Transverse colon (tissue), 4 donors: ENCODE data around the gene LMTK3.

Experiments used
- EP300 ChIP-seq: sonication (generic); formaldehyde crosslinking; IDR thresholded peaks from one replicate; pipeline ENCODE4 v1.6.1; 2017; ENCODE audit warnings: antibody characterized with exemption, low read depth
- POLR2A ChIP-seq: fragments of 450-650 bp; IDR thresholded peaks from one replicate; pipeline ENCODE4 v1.6.1; 2016; ENCODE audit warnings: antibody characterized with exemption, mild to moderate bottlenecking, moderate library complexity
- POLR2AphosphoS5 ChIP-seq, 3 donors: sonication (generic); formaldehyde crosslinking; IDR thresholded peaks; one replicate each; pipeline ENCODE4 v1.6.1; 2016; ENCODE audit warnings: antibody characterized with exemption in 3 of 3
- TF ChIP-seq, protein P1 (sequence below), 5 experiments: fragments of 200-600 bp in 3 of 5; fragments of 450-650 bp in 2 of 5; sonication (generic) in 3 of 5; IDR thresholded peaks; 1 replicate in 2 of 5; 2 replicates in 3 of 5; pipeline ENCODE4 v1.5.1; 2016 to 2017; ENCODE audit warnings: antibody characterized with exemption in 5 of 5, inconsistent platforms in 3 of 5, mild to moderate bottlenecking in 2 of 5, moderate library complexity in 1 of 5

DNA sequence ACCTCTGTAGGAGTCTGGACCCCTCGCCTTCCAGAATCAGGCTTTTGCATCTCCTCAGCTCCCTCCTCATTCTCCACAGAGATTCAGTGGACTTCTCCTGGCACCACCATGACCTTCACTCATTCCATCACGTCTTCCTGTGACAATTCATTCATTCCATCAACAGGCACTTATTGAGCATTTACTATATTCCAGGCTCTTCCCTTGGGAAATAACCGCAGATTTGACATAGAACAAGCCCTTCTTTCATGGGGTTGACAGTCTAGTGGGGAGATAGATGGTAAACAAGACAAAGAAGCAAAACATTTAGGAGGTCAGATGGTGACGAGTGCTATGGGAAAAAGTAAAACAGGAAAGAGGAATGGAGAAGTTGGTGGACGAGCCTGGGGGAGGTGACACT lies 37.7 kb upstream of the LMTK3 start:
- TF ChIP-seq POLR2A, result no peak
- TF ChIP-seq, protein P1, sequence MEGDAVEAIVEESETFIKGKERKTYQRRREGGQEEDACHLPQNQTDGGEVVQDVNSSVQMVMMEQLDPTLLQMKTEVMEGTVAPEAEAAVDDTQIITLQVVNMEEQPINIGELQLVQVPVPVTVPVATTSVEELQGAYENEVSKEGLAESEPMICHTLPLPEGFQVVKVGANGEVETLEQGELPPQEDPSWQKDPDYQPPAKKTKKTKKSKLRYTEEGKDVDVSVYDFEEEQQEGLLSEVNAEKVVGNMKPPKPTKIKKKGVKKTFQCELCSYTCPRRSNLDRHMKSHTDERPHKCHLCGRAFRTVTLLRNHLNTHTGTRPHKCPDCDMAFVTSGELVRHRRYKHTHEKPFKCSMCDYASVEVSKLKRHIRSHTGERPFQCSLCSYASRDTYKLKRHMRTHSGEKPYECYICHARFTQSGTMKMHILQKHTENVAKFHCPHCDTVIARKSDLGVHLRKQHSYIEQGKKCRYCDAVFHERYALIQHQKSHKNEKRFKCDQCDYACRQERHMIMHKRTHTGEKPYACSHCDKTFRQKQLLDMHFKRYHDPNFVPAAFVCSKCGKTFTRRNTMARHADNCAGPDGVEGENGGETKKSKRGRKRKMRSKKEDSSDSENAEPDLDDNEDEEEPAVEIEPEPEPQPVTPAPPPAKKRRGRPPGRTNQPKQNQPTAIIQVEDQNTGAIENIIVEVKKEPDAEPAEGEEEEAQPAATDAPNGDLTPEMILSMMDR (IDR thresholded peaks at IDR 0.05), result no peak
- TF ChIP-seq EP300, result no peak
- TF ChIP-seq POLR2AphosphoS5 (IDR thresholded peaks at IDR 0.05), result no peak
